DND-41 (cell line): ENCODE data around the gene GRAMD2A.

Experiments
- ATAC-seq: fragments of 200-7000 bp; cut with Tn5 transposase; 3 replicates; pipeline ENCODE4 v1.9.1; 2021; ENCODE audit warnings: low read depth; ENCODE audit not compliant: insufficient read depth
- DNase-seq: peaks from one replicate; pipeline ENCODE4 v3.0.0-alpha.2; 2020
- H2AFZ ChIP-seq: 2 replicates; pipeline ENCODE4 v1.6.0; 2012; ENCODE audit warnings: low read depth, low read length
- H3K27ac ChIP-seq: 2 replicates; pipeline ENCODE4 v1.5.1; 2012; ENCODE audit warnings: low read length, inconsistent platforms
- H3K27me3 ChIP-seq: fragments of 200-600 bp; sonication (generic); 2 replicates; pipeline ENCODE4 v1.6.0; 2012; ENCODE audit warnings: low read length, mild to moderate bottlenecking, inconsistent platforms; ENCODE audit not compliant: insufficient read depth, poor library complexity
- H3K36me3 ChIP-seq: 2 replicates; pipeline ENCODE4 v1.5.1; 2012; ENCODE audit warnings: low read length, inconsistent platforms; ENCODE audit not compliant: insufficient read depth
- H3K4me1 ChIP-seq: 2 replicates; pipeline ENCODE4 v1.5.1; 2012; ENCODE audit warnings: mild to moderate bottlenecking, low read length; ENCODE audit not compliant: insufficient read depth
- H3K4me2 ChIP-seq: 2 replicates; pipeline ENCODE4 v1.6.0; 2012; ENCODE audit warnings: mild to moderate bottlenecking, moderate library complexity, low read length, inconsistent platforms; ENCODE audit not compliant: insufficient read depth
- H3K4me3 ChIP-seq, 2 experiments: fragments of 200-600 bp in 1 of 2; shearing (Covaris generic) in 1 of 2; 2 replicates each; pipeline ENCODE4 v1.5.1; 2012 to 2016; ENCODE audit warnings: inconsistent platforms in 2 of 2, low read length in 2 of 2, mild to moderate bottlenecking in 2 of 2, low read depth in 1 of 2, moderate library complexity in 1 of 2
- H3K79me2 ChIP-seq: 2 replicates; pipeline ENCODE4 v1.6.0; 2012; ENCODE audit warnings: low read length, inconsistent platforms; ENCODE audit not compliant: insufficient read depth
- H3K9ac ChIP-seq: 2 replicates; pipeline ENCODE4 v1.6.0; 2012; ENCODE audit warnings: low read depth, mild to moderate bottlenecking, inconsistent platforms, low read length, moderate library complexity
- H3K9me3 ChIP-seq: 2 replicates; pipeline ENCODE4 v1.5.1; 2012; ENCODE audit warnings: low read length, moderate library complexity, mild to moderate bottlenecking, inconsistent platforms; ENCODE audit not compliant: insufficient read depth, severe bottlenecking
- H4K20me1 ChIP-seq: 2 replicates; pipeline ENCODE4 v1.6.0; 2012; ENCODE audit warnings: low read length; ENCODE audit not compliant: insufficient read depth
- EZH2 ChIP-seq: IDR thresholded peaks from 3 replicates; pipeline ENCODE4 v1.6.1; 2012; ENCODE audit warnings: borderline replicate concordance, low read depth, mild to moderate bottlenecking, moderate library complexity, low read length, inconsistent platforms; ENCODE audit not compliant: severe bottlenecking
- TF ChIP-seq, protein P1 (sequence below): IDR thresholded peaks from 2 replicates; pipeline ENCODE4 v1.5.1; 2012; ENCODE audit warnings: borderline replicate concordance, low read length, moderate library complexity, mild to moderate bottlenecking; ENCODE audit not compliant: poor library complexity, severe bottlenecking; ENCODE audit errors: extremely low read depth

The GRAMD2A gene

DNA sequence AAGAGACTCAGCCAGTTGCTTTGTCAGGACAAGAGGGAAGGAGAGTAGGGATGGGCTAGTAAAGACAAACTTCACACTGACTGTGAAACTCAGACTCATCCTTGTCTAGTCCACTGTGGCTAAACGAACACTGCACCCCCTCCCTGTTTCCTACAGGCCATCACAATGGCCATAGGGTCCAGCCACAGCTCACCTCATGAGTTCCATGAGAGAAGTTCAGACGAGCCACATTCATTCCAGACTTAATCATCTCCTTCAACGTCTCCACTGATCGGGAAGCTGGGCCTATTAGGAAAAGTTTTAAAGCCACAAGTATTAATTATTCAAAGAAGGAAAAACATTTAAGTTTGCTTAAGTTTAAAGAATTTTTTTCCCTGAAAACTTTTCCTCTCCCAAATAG is 19.6 kb upstream of the GRAMD2A start:
- TF ChIP-seq, protein P1, sequence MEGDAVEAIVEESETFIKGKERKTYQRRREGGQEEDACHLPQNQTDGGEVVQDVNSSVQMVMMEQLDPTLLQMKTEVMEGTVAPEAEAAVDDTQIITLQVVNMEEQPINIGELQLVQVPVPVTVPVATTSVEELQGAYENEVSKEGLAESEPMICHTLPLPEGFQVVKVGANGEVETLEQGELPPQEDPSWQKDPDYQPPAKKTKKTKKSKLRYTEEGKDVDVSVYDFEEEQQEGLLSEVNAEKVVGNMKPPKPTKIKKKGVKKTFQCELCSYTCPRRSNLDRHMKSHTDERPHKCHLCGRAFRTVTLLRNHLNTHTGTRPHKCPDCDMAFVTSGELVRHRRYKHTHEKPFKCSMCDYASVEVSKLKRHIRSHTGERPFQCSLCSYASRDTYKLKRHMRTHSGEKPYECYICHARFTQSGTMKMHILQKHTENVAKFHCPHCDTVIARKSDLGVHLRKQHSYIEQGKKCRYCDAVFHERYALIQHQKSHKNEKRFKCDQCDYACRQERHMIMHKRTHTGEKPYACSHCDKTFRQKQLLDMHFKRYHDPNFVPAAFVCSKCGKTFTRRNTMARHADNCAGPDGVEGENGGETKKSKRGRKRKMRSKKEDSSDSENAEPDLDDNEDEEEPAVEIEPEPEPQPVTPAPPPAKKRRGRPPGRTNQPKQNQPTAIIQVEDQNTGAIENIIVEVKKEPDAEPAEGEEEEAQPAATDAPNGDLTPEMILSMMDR = no peak
- no peak for TF ChIP-seq EZH2
- Histone ChIP-seq H3K9ac (no peak overlapping the region), H4K20me1 (peaks cover 48% of the 10 kb centered on the region), H3K27me3 (no peaks in the 10 kb centered on the region), H3K79me2 (peaks cover 66% of the 10 kb centered on the region), H3K9me3 (no peaks in the 10 kb centered on the region), H3K4me1 (no peaks in the 10 kb centered on the region), H3K36me3 (peaks cover 96% of the 10 kb centered on the region), H2AFZ (no peak overlapping the region), H3K4me3 (no peak overlapping the region), H3K4me2 (no peak overlapping the region), H3K27ac (no peak overlapping the region)
- no peak for ATAC-seq
- no peak for DNase-seq

DNA sequence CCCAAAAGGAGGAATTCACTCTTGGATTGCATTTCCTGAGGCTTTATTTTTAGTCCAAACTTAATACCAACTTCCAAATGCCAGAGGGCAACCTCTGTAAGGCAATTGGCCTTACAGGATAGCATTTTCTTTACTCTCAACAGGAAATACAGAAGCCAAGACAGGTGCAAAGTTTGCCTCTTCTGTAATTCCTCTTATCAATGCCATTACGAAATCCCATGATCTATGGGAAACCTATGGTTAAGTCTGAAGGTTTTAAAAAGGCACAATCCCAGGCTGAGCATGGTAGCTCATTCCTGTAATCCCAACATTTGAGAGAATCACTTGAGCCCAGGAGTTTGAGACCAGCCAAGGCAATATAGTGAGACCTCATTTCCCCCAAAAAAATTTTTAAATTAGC is 18.5 kb upstream of the GRAMD2A start:
- peaks cover 55% of the 10 kb centered on the region for H3K79me2 ChIP-seq
- no peak overlapping the region for H3K27ac ChIP-seq
- DNase-seq = no peak
- H3K36me3 ChIP-seq = peaks cover 97% of the 10 kb centered on the region
- ATAC-seq = no peak
- H4K20me1 ChIP-seq = peaks cover 48% of the 10 kb centered on the region
- no peak overlapping the region for H3K4me2 ChIP-seq
- TF ChIP-seq EZH2 = no peak
- TF ChIP-seq, protein P1 = no peak
- H2AFZ ChIP-seq = no peak overlapping the region
- no peak overlapping the region for H3K9ac ChIP-seq
- no peak overlapping the region for H3K4me3 ChIP-seq
- H3K9me3 ChIP-seq = no peaks in the 10 kb centered on the region
- no peaks in the 10 kb centered on the region for H3K4me1 ChIP-seq
- no peaks in the 10 kb centered on the region for H3K27me3 ChIP-seq

DNA sequence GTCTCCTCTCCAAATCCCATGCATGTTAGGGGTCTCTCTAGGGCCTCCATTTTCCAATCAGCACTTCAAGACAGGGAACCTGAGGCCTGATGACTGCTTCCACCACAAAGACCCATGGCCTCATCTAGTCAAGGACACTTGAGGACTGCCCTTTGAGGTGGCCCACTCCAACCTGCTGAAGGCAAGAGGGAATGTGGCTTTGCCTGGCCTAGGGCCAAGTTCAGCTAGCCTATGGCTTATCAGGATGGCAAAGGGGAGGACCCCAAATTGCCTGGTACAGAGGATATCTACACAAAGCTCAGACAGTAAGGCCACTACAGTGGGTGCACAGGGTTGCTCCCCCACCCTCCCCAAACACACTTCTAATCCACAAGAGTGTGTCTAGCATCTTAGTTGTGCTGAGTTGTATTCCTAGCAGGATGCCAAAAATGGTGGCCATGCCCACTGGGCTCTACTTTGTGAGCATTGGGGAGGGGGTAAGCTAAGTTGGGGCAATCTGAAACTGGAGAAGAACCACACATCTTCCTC is 10.0 kb upstream of the GRAMD2A start:
- H3K36me3 ChIP-seq = peaks cover 98% of the 10 kb centered on the region
- H2AFZ ChIP-seq = no peak overlapping the region
- H3K27me3 ChIP-seq = no peaks in the 10 kb centered on the region
- no peak overlapping the region for H3K27ac ChIP-seq
- TF ChIP-seq, protein P1 = no peak
- TF ChIP-seq EZH2 = no peak
- ATAC-seq = no peak
- H3K4me2 ChIP-seq = no peak overlapping the region
- peaks cover 72% of the 10 kb centered on the region for H4K20me1 ChIP-seq
- H3K4me3 ChIP-seq = no peak overlapping the region
- H3K79me2 ChIP-seq = peaks cover 4% of the 10 kb centered on the region; the same call in 1 of the 2 replicates
- no peaks in the 10 kb centered on the region for H3K9me3 ChIP-seq
- H3K4me1 ChIP-seq = no peaks in the 10 kb centered on the region
- no peak overlapping the region for H3K9ac ChIP-seq
- no peak for DNase-seq

DNA sequence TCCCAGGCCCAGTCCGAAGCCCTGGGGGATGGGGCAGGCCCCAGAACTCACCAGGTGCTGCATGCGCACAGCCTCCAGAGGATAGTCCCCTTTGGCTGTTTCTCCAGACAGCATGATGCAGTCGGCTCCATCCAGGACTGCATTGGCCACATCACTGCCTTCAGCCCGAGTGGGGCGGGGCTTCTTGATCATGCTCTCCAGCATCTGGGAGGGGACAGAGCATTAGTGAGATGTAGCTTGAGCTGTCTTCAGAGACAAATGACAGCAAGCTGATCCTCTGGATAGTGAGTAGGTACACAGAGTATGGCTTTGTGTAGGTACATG is 9.1 kb upstream of the GRAMD2A start:
- Histone ChIP-seq H2AFZ (no peak overlapping the region), H3K9me3 (no peaks in the 10 kb centered on the region), H3K27me3 (no peaks in the 10 kb centered on the region), H3K4me2 (no peak overlapping the region), H4K20me1 (peaks cover 76% of the 10 kb centered on the region), H3K4me1 (no peaks in the 10 kb centered on the region), H3K27ac (no peak overlapping the region), H3K4me3 (no peak overlapping the region), H3K79me2 (peaks cover 2% of the 10 kb centered on the region; the same call in 1 of the 2 replicates), H3K9ac (no peak overlapping the region), H3K36me3 (peaks cover 98% of the 10 kb centered on the region)
- ATAC-seq (no peak), DNase-seq (no peak)
- TF ChIP-seq, protein P1 = no peak
- no peak for TF ChIP-seq EZH2
